GM12878 (cell line): ENCODE results near the gene CDK11B. TPM values are rescaled to one million over a fixed set of nuclear protein-coding genes. Genes with fewer than 3 reads are reported as not detected.
"Not testable (repeated sequence)": the region's sequence is repeated elsewhere in the genome, so short reads cannot be mapped to it uniquely, and the experiment has no call there.

Source experiments
- ATAC-seq: fragments of 200-7000 bp; cut with Tn5 transposase; 3 replicates; pipeline ENCODE4 v1.9.1; 2020; ENCODE audit warnings: mild to moderate bottlenecking, moderate library complexity
- BruUV-seq: library from RNA; stranded (reverse); fragments of 400-500 nt; replicated peaks from 2 replicates; lab custom pipeline; 2021; lab: Mats Ljungman, UMichigan
- CTCF ChIA-PET: fragments of 300-600 bp; sonication (Branson Sonifier 250); formaldehyde crosslinking; extraction: SDS; loops from one replicate; lab custom pipeline; 2021; ENCODE audit warnings: inconsistent platforms; lab: Yijun Ruan, JAX
- POLR2A ChIA-PET: fragments of 350-600 bp; formaldehyde crosslinking; extraction: SDS; loops from one replicate; lab custom pipeline; 2021; ENCODE audit warnings: inconsistent platforms; lab: Charles Lee
- RAD21 ChIA-PET: fragments of 300-600 bp; sonication (Branson Sonifier 250); formaldehyde crosslinking; loops from one replicate; lab custom pipeline; 2023; ENCODE audit warnings: antibody characterized with exemption; ENCODE audit not compliant: unreplicated experiment; lab: Charles Lee
- SMC1A ChIA-PET: fragments of 300-600 bp; sonication (Branson Sonifier 250); formaldehyde crosslinking; loops from one replicate; lab custom pipeline; 2023; ENCODE audit not compliant: unreplicated experiment, uncharacterized antibody; lab: Charles Lee
- DNase-seq: peaks from one replicate; pipeline ENCODE4 v3.0.0-alpha.2; 2011; ENCODE audit warnings: low read depth, low spot score
- FAIRE-seq: peaks from 3 replicates; lab custom pipeline; 2011; peaks lifted over from hg19 to GRCh38; lab: Jason Lieb, UNC
- H2AFZ ChIP-seq: 2 replicates; pipeline ENCODE4 v1.6.0; 2011; ENCODE audit warnings: low read depth, low read length, control low read depth; ENCODE audit not compliant: control insufficient read depth
- H3K27ac ChIP-seq: 2 replicates; pipeline ENCODE4 v1.5.1; 2011; ENCODE audit warnings: control low read depth; ENCODE audit not compliant: control insufficient read depth, insufficient read depth
- H3K27me3 ChIP-seq, 2 experiments: replicated peaks in 1 of 2; 2 replicates each; pipeline versions ENCODE4 v1.6.0 to v1.6.1; 2011; ENCODE audit warnings: low read length in 1 of 2; ENCODE audit not compliant: control insufficient read depth in 2 of 2, insufficient read depth in 2 of 2
- H3K36me3 ChIP-seq, 2 experiments: 2 replicates each; pipeline ENCODE4 v1.5.1; 2011; ENCODE audit warnings: low read length in 1 of 2; ENCODE audit not compliant: control insufficient read depth in 2 of 2, insufficient read depth in 2 of 2
- H3K4me1 ChIP-seq: 2 replicates; pipeline ENCODE4 v1.6.1; 2011; ENCODE audit warnings: mild to moderate bottlenecking, low read length, moderate library complexity, mixed read lengths; ENCODE audit not compliant: control insufficient read depth, insufficient read depth
- H3K4me2 ChIP-seq: 2 replicates; pipeline ENCODE4 v1.6.0; 2011; ENCODE audit warnings: control low read depth; ENCODE audit not compliant: control insufficient read depth, insufficient read depth
- H3K4me3 ChIP-seq: fragments of 200-600 bp; sonication (generic); 2 replicates; pipeline ENCODE4 v1.5.1; 2016
- H3K79me2 ChIP-seq: 2 replicates; pipeline ENCODE4 v1.6.0; 2011; ENCODE audit warnings: low read length; ENCODE audit not compliant: control insufficient read depth, insufficient read depth
- H3K9ac ChIP-seq: 2 replicates; pipeline ENCODE4 v1.8.0; 2011; ENCODE audit warnings: low read length, control low read depth, mixed read lengths; ENCODE audit not compliant: control insufficient read depth, insufficient read depth
- H3K9me3 ChIP-seq: replicated peaks from 3 replicates; pipeline ENCODE4 v1.5.1; 2011; ENCODE audit warnings: mild to moderate bottlenecking, low read length; ENCODE audit not compliant: control insufficient read depth, insufficient read depth
- H4K20me1 ChIP-seq: 2 replicates; pipeline ENCODE4 v1.6.0; 2011; ENCODE audit not compliant: control insufficient read depth, insufficient read depth
- CHD1 ChIP-seq: IDR thresholded peaks from 2 replicates; pipeline ENCODE4 v1.6.1; 2012; ENCODE audit warnings: low read depth, low read length, improper control_type of control experiment
- NFYA ChIP-seq: IDR thresholded peaks from 2 replicates; pipeline ENCODE4 v1.6.1; 2011; ENCODE audit warnings: low read depth, mild to moderate bottlenecking, low read length, improper control_type of control experiment, borderline replicate concordance
- WGBS: methylation state at CpG from one replicate; pipeline ENCODE4 v1.1.6; 2016; ENCODE audit warnings: low lambda C conversion rate; ENCODE audit not compliant: insufficient replicate concordance, insufficient coverage; ENCODE audit errors: missing lambda C conversion rate; 5-methylcytosine and 5-hydroxymethylcytosine counted together
- in situ Hi-C: fragments of 300-500 bp; cut with MboI; formaldehyde crosslinking; loops from 9 replicates; pipeline ENCODE4 v1.14.3; 2018; ENCODE audit warnings: mixed read lengths
- intact Hi-C: fragments of 100-400 bp; cut with micrococcal nuclease; formaldehyde crosslinking; loops from one replicate; pipeline ENCODE4 v1.14.2; 2022; ENCODE audit not compliant: unreplicated experiment
- polyA plus RNA-seq, 11 experiments: library from polyadenylated mRNA; depleted of rRNA in 4 of 11; unstranded in 6 of 11; stranded (reverse) in 5 of 11; fragments of >200 nt; fragmentation: Nextera tagmentation in 4 of 11; fragmentation: Illumina TruSeq in 1 of 11; extraction: Ambion mirVana in 4 of 11; extraction: Trizol in 1 of 11; gene quantifications; 1 replicate in 1 of 11; 2 replicates in 10 of 11; pipeline versions ENCODE4 v1.2.1 to v1.2.3, GENCODE V29; 2011 to 2016; ENCODE audit warnings: inconsistent platforms in 2 of 11, missing spikeins in 2 of 11, low read depth in 1 of 11
- total RNA-seq, 4 experiments: library from RNA; depleted of rRNA in 3 of 4; stranded (reverse); fragments of >200 nt in 3 of 4; fragmentation: Illumina TruSeq in 1 of 4; extraction: Trizol in 1 of 4; gene quantifications; 2 replicates each; pipeline versions ENCODE4 v1.2.1 to v1.2.3, GENCODE V29; 2013 to 2021
- TF ChIP-seq, protein P1 (sequence below): IDR thresholded peaks from 2 replicates; pipeline ENCODE4 v1.6.1; 2011; ENCODE audit warnings: mild to moderate bottlenecking, low read depth, low read length, moderate library complexity; ENCODE audit not compliant: insufficient replicate concordance
- TF ChIP-seq, protein P2 (sequence below): fragments of 150-350 bp; IDR thresholded peaks from 2 replicates; pipeline ENCODE4 v1.6.1; 2014; ENCODE audit warnings: mild to moderate bottlenecking, low read depth, low read length

Gene CDK11B
- total and polyA plus RNA-seq, 10 of the 15 experiments (the other 5 are each of a cell fraction or from before 2014, with no cell fraction given) = 3.2 to 30.9 (median 18.0) TPM

- no peak for FAIRE-seq
- ChIA-PET SMC1A (no interaction called here), RAD21 (no interaction called here), POLR2A (no interaction called here), CTCF (no interaction called here)
- Histone ChIP-seq H4K20me1 (no peaks in the 10 kb centered on the region), H3K4me1 (no peaks in the 10 kb centered on the region), H2AFZ (no peak overlapping the region), H3K4me2 (no peak overlapping the region), H3K9ac (no peak overlapping the region), H3K27me3 (no peaks in the 10 kb centered on the region), H3K4me3 (no peak overlapping the region), H3K27ac (no peak overlapping the region), H3K79me2 (no peaks in the 10 kb centered on the region), H3K36me3 (peaks cover 0 to 2% of the 10 kb centered on the region in 2 experiments; a peak in 1 of 4 replicates), H3K9me3 (no peaks in the 10 kb centered on the region)
- no peak for ATAC-seq
- no peak for DNase-seq
- WGBS = 96% methylated on average over 21 of the region's 22 CpGs
- intact Hi-C loops = no loop called here
- BruUV-seq = no TSS peak
- in situ Hi-C loops = no loop called here
- TF ChIP-seq, protein P1, sequence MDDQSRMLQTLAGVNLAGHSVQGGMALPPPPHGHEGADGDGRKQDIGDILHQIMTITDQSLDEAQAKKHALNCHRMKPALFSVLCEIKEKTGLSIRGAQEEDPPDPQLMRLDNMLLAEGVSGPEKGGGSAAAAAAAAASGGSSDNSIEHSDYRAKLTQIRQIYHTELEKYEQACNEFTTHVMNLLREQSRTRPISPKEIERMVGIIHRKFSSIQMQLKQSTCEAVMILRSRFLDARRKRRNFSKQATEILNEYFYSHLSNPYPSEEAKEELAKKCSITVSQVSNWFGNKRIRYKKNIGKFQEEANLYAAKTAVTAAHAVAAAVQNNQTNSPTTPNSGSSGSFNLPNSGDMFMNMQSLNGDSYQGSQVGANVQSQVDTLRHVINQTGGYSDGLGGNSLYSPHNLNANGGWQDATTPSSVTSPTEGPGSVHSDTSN = no peak
- TF ChIP-seq NFYA = no peak
- TF ChIP-seq, protein P2, sequence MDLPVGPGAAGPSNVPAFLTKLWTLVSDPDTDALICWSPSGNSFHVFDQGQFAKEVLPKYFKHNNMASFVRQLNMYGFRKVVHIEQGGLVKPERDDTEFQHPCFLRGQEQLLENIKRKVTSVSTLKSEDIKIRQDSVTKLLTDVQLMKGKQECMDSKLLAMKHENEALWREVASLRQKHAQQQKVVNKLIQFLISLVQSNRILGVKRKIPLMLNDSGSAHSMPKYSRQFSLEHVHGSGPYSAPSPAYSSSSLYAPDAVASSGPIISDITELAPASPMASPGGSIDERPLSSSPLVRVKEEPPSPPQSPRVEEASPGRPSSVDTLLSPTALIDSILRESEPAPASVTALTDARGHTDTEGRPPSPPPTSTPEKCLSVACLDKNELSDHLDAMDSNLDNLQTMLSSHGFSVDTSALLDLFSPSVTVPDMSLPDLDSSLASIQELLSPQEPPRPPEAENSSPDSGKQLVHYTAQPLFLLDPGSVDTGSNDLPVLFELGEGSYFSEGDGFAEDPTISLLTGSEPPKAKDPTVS = no peak
- no peak for TF ChIP-seq CHD1
Observed at GRCh38 chr1:1703796-1704195, 45.0 kb upstream of the CDK11B start.

DNA sequence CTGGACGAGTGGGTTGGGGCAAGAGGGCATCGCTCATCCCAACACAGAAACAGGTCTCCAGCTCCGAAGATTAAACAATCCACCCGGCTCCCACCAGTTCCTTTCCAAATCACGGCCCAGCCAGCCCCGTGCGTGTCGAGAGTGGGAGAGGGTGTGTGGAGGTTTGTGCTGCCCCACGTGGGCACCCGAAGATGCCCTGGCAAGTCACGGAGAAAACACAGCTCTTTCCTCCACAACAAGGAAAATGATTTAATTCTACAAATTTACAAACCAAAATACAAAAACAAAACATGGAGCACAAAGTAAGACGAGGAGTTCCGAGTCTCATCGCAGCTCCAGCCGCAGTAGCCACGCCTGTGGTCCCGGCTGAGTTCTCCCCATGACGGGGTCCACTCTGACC, 43.7 kb upstream of the CDK11B start:
- BruUV-seq, H3K27ac ChIP-seq, H3K9ac ChIP-seq, H3K4me3 ChIP-seq, RAD21 ChIA-PET, intact Hi-C loops, H3K4me2 ChIP-seq, FAIRE-seq, H3K36me3 ChIP-seq, H2AFZ ChIP-seq, SMC1A ChIA-PET, H4K20me1 ChIP-seq, ATAC-seq, H3K79me2 ChIP-seq, DNase-seq, POLR2A ChIA-PET, H3K27me3 ChIP-seq, H3K9me3 ChIP-seq, in situ Hi-C loops, CTCF ChIA-PET, H3K4me1 ChIP-seq: not testable (repeated sequence)
- 100% methylated on average over 6 of the region's 18 CpGs for WGBS

DNA sequence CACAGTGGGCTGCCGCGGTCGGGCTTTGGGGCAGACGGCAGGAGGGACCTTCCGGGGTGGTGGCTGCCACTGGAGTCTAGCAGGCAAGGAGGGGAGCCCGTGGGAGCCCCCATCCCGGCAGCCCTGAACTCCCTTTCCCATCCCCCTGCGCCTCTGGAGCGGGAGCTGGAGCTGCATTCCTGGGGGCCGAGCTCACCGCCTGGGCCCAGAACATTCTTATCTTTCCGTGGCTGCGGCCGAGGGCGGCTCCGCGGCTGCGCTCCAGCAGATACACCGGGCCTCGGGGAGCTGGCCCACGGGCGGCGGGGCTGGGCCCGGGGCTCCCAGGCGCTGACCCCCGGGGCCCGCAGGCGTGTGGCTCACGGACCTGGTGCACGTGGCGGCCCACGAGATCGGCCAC, 41.8 kb upstream of the CDK11B start:
- RAD21 ChIA-PET, H3K36me3 ChIP-seq, H3K4me1 ChIP-seq, BruUV-seq, H3K9me3 ChIP-seq, in situ Hi-C loops, FAIRE-seq, H4K20me1 ChIP-seq, H3K4me3 ChIP-seq, H2AFZ ChIP-seq, ATAC-seq, H3K4me2 ChIP-seq, H3K9ac ChIP-seq, H3K79me2 ChIP-seq, POLR2A ChIA-PET, CTCF ChIA-PET, H3K27ac ChIP-seq, SMC1A ChIA-PET, H3K27me3 ChIP-seq, DNase-seq, intact Hi-C loops: not testable (repeated sequence)
- WGBS = no CpG with 5 or more reads among the region's 33 CpGs
